KMS-11 (cell line): Measurements from ENCODE around the gene GRID1.

Source experiments
- H2AFZ ChIP-seq: fragments of 200-600 bp; sonication (generic); 2 replicates; pipeline ENCODE4 v1.6.1; 2016; ENCODE audit warnings: antibody characterized with exemption, mixed run types, low read depth
- H3K27ac ChIP-seq: fragments of 200-600 bp; sonication (generic); 2 replicates; pipeline ENCODE4 v1.6.1; 2016; ENCODE audit warnings: mild to moderate bottlenecking, mixed run types
- H3K27me3 ChIP-seq: fragments of 200-600 bp; sonication (generic); 2 replicates; pipeline ENCODE4 v1.6.1; 2017; ENCODE audit warnings: mild to moderate bottlenecking, low read depth, mixed run types, moderate library complexity; ENCODE audit not compliant: insufficient read depth
- H3K36me3 ChIP-seq: fragments of 200-600 bp; sonication (generic); 2 replicates; pipeline ENCODE4 v1.6.1; 2017; ENCODE audit warnings: mild to moderate bottlenecking, mixed run types; ENCODE audit not compliant: insufficient read depth
- H3K4me1 ChIP-seq: fragments of 200-600 bp; sonication (generic); 2 replicates; pipeline ENCODE4 v1.6.1; 2016; ENCODE audit warnings: mild to moderate bottlenecking, low read depth, mixed run types; ENCODE audit not compliant: poor library complexity, severe bottlenecking
- H3K4me2 ChIP-seq: fragments of 200-600 bp; sonication (generic); 2 replicates; pipeline ENCODE4 v1.7.0; 2016; ENCODE audit warnings: mild to moderate bottlenecking, mixed run types
- H3K4me3 ChIP-seq: fragments of 200-600 bp; sonication (generic); IDR thresholded peaks from 2 replicates; pipeline ENCODE4 v1.6.1; 2017; ENCODE audit warnings: low read depth, low read length, mixed read lengths; ENCODE audit not compliant: insufficient read depth
- H3K79me2 ChIP-seq: fragments of 200-600 bp; sonication (generic); 2 replicates; pipeline ENCODE4 v1.6.1; 2016; ENCODE audit warnings: low read depth, mixed run types; ENCODE audit not compliant: insufficient read depth
- H3K9ac ChIP-seq: fragments of 200-600 bp; sonication (generic); 2 replicates; pipeline ENCODE4 v1.6.1; 2016; ENCODE audit warnings: mild to moderate bottlenecking, mixed run types
- H4K20me1 ChIP-seq: fragments of 200-600 bp; sonication (generic); 2 replicates; pipeline ENCODE4 v1.6.1; 2016; ENCODE audit warnings: mild to moderate bottlenecking, mixed run types; ENCODE audit not compliant: insufficient read depth
- TF ChIP-seq, protein P1 (sequence below): fragments of 200-600 bp; sonication (generic); conservative IDR thresholded peaks from 2 replicates; pipeline ENCODE4 v1.6.1; 2017; ENCODE audit warnings: low read depth, mild to moderate bottlenecking, antibody characterized with exemption, low read length, moderate library complexity, mixed read lengths

GRID1 gene

DNA sequence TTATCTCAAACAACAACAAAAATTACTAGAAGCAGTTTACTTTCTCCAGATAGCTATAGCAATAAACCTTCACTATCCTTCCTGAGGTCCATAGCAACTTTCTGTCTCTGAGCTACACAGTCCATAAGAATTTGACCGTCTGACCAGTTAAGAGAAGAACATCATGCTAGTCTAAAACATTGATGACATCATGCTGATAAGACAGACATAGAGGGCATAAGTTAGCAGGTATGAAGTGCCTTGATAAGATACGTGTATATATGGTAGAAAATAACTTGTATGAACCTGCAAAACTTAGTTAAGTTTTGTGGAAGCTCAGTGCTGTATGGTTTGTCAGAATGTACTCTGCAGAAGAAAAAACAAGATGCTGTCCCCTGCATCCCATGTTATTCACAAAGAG lies 353.0 kb downstream of the GRID1 start:
- H3K4me3 ChIP-seq: no peak overlapping the region
- H3K79me2 ChIP-seq: no peaks in the 10 kb centered on the region
- no peaks in the 10 kb centered on the region for H4K20me1 ChIP-seq
- H2AFZ ChIP-seq: no peak overlapping the region
- H3K36me3 ChIP-seq: no peaks in the 10 kb centered on the region
- H3K9ac ChIP-seq: no peak overlapping the region
- H3K27me3 ChIP-seq: no peaks in the 10 kb centered on the region
- H3K4me2 ChIP-seq: no peak overlapping the region
- no peaks in the 10 kb centered on the region for H3K4me1 ChIP-seq
- no peak overlapping the region for H3K27ac ChIP-seq
- TF ChIP-seq, protein P1, sequence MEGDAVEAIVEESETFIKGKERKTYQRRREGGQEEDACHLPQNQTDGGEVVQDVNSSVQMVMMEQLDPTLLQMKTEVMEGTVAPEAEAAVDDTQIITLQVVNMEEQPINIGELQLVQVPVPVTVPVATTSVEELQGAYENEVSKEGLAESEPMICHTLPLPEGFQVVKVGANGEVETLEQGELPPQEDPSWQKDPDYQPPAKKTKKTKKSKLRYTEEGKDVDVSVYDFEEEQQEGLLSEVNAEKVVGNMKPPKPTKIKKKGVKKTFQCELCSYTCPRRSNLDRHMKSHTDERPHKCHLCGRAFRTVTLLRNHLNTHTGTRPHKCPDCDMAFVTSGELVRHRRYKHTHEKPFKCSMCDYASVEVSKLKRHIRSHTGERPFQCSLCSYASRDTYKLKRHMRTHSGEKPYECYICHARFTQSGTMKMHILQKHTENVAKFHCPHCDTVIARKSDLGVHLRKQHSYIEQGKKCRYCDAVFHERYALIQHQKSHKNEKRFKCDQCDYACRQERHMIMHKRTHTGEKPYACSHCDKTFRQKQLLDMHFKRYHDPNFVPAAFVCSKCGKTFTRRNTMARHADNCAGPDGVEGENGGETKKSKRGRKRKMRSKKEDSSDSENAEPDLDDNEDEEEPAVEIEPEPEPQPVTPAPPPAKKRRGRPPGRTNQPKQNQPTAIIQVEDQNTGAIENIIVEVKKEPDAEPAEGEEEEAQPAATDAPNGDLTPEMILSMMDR: no peak

- Histone ChIP-seq H3K79me2 (no peaks in the 10 kb centered on the region), H3K9ac (no peak overlapping the region), H3K36me3 (no peaks in the 10 kb centered on the region), H4K20me1 (no peaks in the 10 kb centered on the region), H3K27me3 (no peaks in the 10 kb centered on the region), H3K27ac (no peak overlapping the region), H3K4me2 (no peak overlapping the region), H3K4me1 (no peaks in the 10 kb centered on the region), H3K4me3 (no peak overlapping the region), H2AFZ (no peak overlapping the region)
- TF ChIP-seq, protein P1: no peak
Observed at GRCh38 chr10:86007171-86007570, 359.4 kb downstream of the GRID1 start.

- H4K20me1 ChIP-seq: no peaks in the 10 kb centered on the region
- H3K4me2 ChIP-seq: no peak overlapping the region
- no peak overlapping the region for H3K4me3 ChIP-seq
- H2AFZ ChIP-seq: no peak overlapping the region
- no peak overlapping the region for H3K9ac ChIP-seq
- H3K27ac ChIP-seq: no peak overlapping the region
- no peaks in the 10 kb centered on the region for H3K79me2 ChIP-seq
- TF ChIP-seq, protein P1: no peak
- H3K36me3 ChIP-seq: no peaks in the 10 kb centered on the region
- no peaks in the 10 kb centered on the region for H3K4me1 ChIP-seq
- H3K27me3 ChIP-seq: no peaks in the 10 kb centered on the region
Observed at GRCh38 chr10:86004337-86004736, 362.3 kb downstream of the GRID1 start.

DNA sequence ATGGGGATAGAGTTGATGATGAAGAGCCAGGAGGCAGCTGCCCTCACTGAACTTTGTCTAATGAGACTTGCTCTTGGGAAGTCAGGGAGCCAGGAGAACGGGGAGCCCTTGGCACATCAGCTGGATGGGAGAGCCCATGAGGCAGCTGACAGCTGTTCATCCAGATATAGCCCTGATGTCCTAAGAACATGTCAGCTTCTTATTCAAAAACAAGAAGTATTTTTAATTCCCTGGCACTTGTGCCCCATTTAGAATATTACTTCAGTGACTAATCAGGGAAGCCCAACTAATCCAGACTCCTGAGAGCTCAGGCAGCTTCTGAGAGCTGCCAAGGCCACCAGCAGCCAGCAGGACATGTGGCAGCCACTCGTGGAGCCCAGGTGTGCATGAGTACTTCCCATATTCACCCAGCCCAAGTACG lies 363.4 kb downstream of the GRID1 start:
- H3K79me2 ChIP-seq: no peaks in the 10 kb centered on the region
- no peaks in the 10 kb centered on the region for H4K20me1 ChIP-seq
- no peak overlapping the region for H2AFZ ChIP-seq
- no peaks in the 10 kb centered on the region for H3K4me1 ChIP-seq
- H3K4me2 ChIP-seq: no peak overlapping the region
- no peak overlapping the region for H3K27ac ChIP-seq
- TF ChIP-seq, protein P1: no peak
- H3K36me3 ChIP-seq: no peaks in the 10 kb centered on the region
- H3K4me3 ChIP-seq: no peak overlapping the region
- no peak overlapping the region for H3K9ac ChIP-seq
- H3K27me3 ChIP-seq: no peaks in the 10 kb centered on the region
